Activated B cell treated with CpG ODN at 0.5 μM for 24 hours (primary cell): ENCODE data around the gene NCK2. TPM values are rescaled to one million over a fixed set of nuclear protein-coding genes. Genes with fewer than 3 reads are reported as not detected.

Source experiments
- ATAC-seq: fragments of 200-7000 bp; cut with Tn5 transposase; one replicate; pipeline ENCODE4 v1.10.0; 2021; ENCODE audit warnings: low read depth, mild to moderate bottlenecking, moderate library complexity
- CTCF ChIA-PET: fragments of 350-600 bp; sonication (Branson Sonifier 250); formaldehyde crosslinking; loops from one replicate; lab custom pipeline; 2021; ENCODE audit warnings: antibody characterized with exemption; lab: Charles Lee
- POLR2A ChIA-PET: fragments of 350-600 bp; sonication (Branson Sonifier 250); formaldehyde crosslinking; loops from one replicate; lab custom pipeline; 2021; ENCODE audit warnings: antibody characterized with exemption; lab: Charles Lee
- DNase-seq: peaks from one replicate; pipeline ENCODE4 v3.0.0; 2022
- H3K27ac Mint-ChIP-seq: one replicate; pipeline ENCODE4 v1.8.0; 2020; ENCODE audit warnings: mixed read lengths
- H3K27me3 Mint-ChIP-seq: one replicate; pipeline ENCODE4 v1.8.0; 2021; ENCODE audit warnings: mixed read lengths
- H3K36me3 Mint-ChIP-seq: one replicate; pipeline ENCODE4 v1.8.0; 2021; ENCODE audit warnings: low read depth, mixed read lengths
- H3K4me1 Mint-ChIP-seq: one replicate; pipeline ENCODE4 v1.8.0; 2021; ENCODE audit warnings: mixed read lengths
- H3K4me3 Mint-ChIP-seq: one replicate; pipeline ENCODE4 v1.8.0; 2020; ENCODE audit warnings: mild to moderate bottlenecking, mixed read lengths
- H3K9me3 Mint-ChIP-seq: one replicate; pipeline ENCODE4 v1.8.0; 2020; ENCODE audit warnings: mixed read lengths
- intact Hi-C: fragments of 100-400 bp; cut with micrococcal nuclease; formaldehyde crosslinking; loops from one replicate; pipeline ENCODE4 v1.15.1; 2024
- total RNA-seq: library from RNA; stranded (reverse); gene quantifications from 2 replicates; pipeline ENCODE4 v1.2.3, GENCODE V29; 2022
- TF ChIP-seq, protein P1 (sequence below): fragments of 200-600 bp; IDR thresholded peaks from one replicate; pipeline ENCODE4 v1.8.0; 2022; ENCODE audit warnings: antibody characterized with exemption, mild to moderate bottlenecking

Gene NCK2
- total RNA-seq, 1 donor from 2014 or later = 53.4 TPM

DNA sequence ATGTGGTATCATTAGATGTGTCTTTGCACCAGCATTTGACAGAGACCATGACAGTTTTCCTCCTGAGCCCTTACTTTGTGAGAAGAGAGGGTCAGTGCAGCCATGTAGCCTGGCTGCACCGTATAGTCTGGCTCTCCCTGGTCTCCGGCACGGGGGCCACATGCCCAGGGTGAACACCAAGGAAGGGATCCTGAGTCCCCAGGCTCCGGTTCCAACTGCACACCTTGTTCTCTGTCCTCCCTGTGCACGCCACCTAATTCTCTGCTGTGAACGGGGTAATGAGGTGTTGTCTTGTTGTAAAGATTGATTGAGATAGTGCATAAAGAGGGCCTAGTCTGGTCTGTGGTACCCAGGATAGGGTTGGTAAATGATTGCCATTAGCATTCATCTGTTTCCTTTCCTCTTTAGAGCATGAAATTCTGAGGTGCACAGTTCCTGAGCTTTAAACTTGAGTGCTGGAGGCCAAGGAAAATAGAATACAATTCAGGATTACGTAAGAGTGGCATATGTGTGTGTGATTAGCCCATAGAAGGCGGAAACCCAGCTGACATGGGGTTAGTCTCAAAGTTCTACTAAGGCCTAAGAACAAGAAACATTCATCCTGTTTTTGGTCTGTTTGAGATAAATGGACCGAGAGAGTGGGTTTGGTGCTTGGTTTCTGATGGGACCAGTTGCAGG lies 55.5 kb downstream of the NCK2 start:
- H3K36me3 Mint-ChIP-seq = peaks cover 7% of the 10 kb centered on the region
- TF ChIP-seq, protein P1, sequence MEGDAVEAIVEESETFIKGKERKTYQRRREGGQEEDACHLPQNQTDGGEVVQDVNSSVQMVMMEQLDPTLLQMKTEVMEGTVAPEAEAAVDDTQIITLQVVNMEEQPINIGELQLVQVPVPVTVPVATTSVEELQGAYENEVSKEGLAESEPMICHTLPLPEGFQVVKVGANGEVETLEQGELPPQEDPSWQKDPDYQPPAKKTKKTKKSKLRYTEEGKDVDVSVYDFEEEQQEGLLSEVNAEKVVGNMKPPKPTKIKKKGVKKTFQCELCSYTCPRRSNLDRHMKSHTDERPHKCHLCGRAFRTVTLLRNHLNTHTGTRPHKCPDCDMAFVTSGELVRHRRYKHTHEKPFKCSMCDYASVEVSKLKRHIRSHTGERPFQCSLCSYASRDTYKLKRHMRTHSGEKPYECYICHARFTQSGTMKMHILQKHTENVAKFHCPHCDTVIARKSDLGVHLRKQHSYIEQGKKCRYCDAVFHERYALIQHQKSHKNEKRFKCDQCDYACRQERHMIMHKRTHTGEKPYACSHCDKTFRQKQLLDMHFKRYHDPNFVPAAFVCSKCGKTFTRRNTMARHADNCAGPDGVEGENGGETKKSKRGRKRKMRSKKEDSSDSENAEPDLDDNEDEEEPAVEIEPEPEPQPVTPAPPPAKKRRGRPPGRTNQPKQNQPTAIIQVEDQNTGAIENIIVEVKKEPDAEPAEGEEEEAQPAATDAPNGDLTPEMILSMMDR = no peak
- no peaks in the 10 kb centered on the region for H3K27me3 Mint-ChIP-seq
- ATAC-seq (no peak), DNase-seq (no peak)
- H3K27ac Mint-ChIP-seq = peak overlapping the region; percentile 90
- CTCF ChIA-PET = interaction anchor here (1.4 kb wide), 1 partner anchor 11 kb away, joined by 4 read pairs; no protein-coding TSS in a partner anchor
- peak overlapping the region; percentile 49 for H3K4me3 Mint-ChIP-seq
- intact Hi-C loops = loop anchor here (5.0 kb wide), 1 partner anchor 392 kb away; the partner anchor contains the start of gene UXS1
- H3K4me1 Mint-ChIP-seq = peaks cover 100% of the 10 kb centered on the region
- no peaks in the 10 kb centered on the region for H3K9me3 Mint-ChIP-seq
- POLR2A ChIA-PET = interaction anchor here (1.2 to 3.7 kb wide), 8 partner anchors 10 to 56 kb away, joined by 3 to 27 read pairs (median 6); partner anchors contain the start of gene NCK2

DNA sequence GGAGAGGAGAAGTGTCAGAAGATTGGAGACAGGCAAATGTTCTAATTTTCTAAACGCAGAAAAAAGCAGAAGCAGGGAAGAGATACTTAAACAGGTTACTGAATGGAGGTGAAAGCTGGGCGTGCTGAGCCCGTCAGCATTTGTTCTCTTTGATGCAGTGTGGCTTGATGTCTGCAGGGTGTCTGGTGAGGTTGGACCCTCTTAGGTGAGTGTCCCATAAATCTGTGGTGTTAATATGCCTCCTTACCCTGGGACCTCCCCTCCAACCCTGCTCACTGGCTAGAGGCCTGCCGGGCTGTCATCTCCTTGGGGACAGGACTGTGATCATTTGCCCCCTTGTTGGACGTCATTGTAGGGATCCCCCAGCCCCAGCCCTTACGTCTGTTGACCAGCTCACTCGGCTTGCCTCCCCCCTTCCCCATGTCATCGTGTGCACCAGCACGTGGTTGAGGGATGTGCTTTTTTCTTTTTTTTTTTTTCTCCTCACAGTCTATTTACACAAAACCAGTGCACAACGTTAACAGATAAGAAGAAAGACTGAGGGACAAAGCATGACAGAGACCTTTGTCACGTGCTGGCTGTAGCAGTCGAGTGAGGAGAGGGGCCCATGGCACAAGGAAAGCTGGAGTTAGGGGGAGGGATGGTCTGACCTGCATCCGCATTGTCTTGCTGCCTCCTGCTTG lies 56.4 kb downstream of the NCK2 start:
- POLR2A ChIA-PET = interaction anchor here (0.7 to 1.7 kb wide), 5 partner anchors 11 to 57 kb away, joined by 3 to 8 read pairs (median 6); partner anchors contain the start of gene NCK2
- peaks cover 96% of the 10 kb centered on the region for H3K4me1 Mint-ChIP-seq
- peak overlapping the region; percentile 49 for H3K4me3 Mint-ChIP-seq
- DNase-seq = no peak
- H3K27me3 Mint-ChIP-seq = no peaks in the 10 kb centered on the region
- intact Hi-C loops = loop anchor here (5.0 kb wide), 1 partner anchor 391 kb away; the partner anchor contains the start of gene UXS1
- peak; percentile 10 for ATAC-seq
- TF ChIP-seq, protein P1 = no peak
- H3K9me3 Mint-ChIP-seq = no peaks in the 10 kb centered on the region
- peak overlapping the region; percentile 90 for H3K27ac Mint-ChIP-seq
- H3K36me3 Mint-ChIP-seq = peaks cover 7% of the 10 kb centered on the region
- CTCF ChIA-PET = interaction anchor here (1.4 kb wide), 1 partner anchor 12 kb away, joined by 4 read pairs; no protein-coding TSS in a partner anchor

DNA sequence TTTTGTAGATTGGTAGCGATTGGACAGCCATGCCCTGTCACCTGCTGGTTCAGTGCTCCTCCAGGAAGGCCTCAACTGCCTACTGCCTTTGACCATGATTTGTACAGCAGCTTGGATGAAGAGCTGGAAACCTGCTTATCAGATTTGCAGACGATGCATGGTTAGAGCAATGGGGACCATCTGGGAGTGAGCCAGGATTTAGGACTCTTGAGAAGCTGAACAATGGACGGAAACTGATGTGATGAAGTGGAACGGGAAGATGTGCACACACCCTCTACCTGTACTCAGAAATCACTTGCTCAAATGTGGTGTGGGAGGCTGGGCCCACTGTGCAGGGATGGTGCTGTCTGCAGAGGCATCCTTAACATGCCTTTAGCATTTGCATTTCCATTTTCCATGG lies 57.2 kb downstream of the NCK2 start:
- TF ChIP-seq, protein P1 = no peak
- peak overlapping the region; percentile 90 for H3K27ac Mint-ChIP-seq
- ATAC-seq (no peak), DNase-seq (no peak)
- intact Hi-C loops = loop anchor here (1.0 to 5.0 kb wide), 8 partner anchors 8 to 390 kb away; partner anchors contain the start of gene UXS1
- POLR2A ChIA-PET = interaction anchor here (0.7 to 1.7 kb wide), 3 partner anchors 10 to 58 kb away, joined by 3 to 8 read pairs (median 6); no protein-coding TSS in a partner anchor
- H3K4me1 Mint-ChIP-seq = peaks cover 95% of the 10 kb centered on the region
- peak overlapping the region; percentile 65 for H3K4me3 Mint-ChIP-seq
- H3K27me3 Mint-ChIP-seq = no peaks in the 10 kb centered on the region
- CTCF ChIA-PET = no interaction called here
- peaks cover 7% of the 10 kb centered on the region for H3K36me3 Mint-ChIP-seq
- H3K9me3 Mint-ChIP-seq = no peaks in the 10 kb centered on the region

DNA sequence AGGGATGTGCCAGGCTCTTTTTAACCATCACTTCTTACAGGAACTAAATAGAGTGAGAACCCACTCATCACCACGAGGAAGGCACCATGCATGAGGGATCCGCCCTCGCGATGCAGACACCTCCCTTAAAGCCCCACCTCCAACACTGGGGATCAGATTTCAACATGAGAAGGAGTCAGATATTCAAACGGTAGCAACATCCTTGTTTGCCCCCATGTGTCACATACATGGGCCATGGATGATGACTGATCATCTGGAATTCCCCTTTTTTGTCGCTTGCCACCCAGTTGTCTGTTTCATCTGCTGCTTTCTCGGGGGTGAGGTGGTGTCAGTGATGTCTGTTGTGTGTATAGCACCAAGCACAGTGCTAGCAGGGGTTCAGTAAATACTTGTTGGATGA lies 57.9 kb downstream of the NCK2 start:
- Mint-ChIP-seq H3K27ac (peak overlapping the region; percentile 90), H3K27me3 (no peaks in the 10 kb centered on the region), H3K4me1 (peaks cover 93% of the 10 kb centered on the region), H3K36me3 (peaks cover 7% of the 10 kb centered on the region), H3K9me3 (no peaks in the 10 kb centered on the region), H3K4me3 (peak overlapping the region; percentile 65)
- DNase-seq (peak; percentile 41), ATAC-seq (peak; percentile 87)
- intact Hi-C loops = loop anchor here (1.0 to 5.0 kb wide), 8 partner anchors 8 to 390 kb away; partner anchors contain the start of gene UXS1
- CTCF ChIA-PET = no interaction called here
- TF ChIP-seq, protein P1 = no peak
- POLR2A ChIA-PET = interaction anchor here (0.7 to 1.4 kb wide), 4 partner anchors 26 to 113 kb away, joined by 3 to 4 read pairs (median 3); no protein-coding TSS in a partner anchor
